ENCODE results near the gene TMEM185B.

The TMEM185B gene

GRCh38 chr2:120204945-120205670 lies 18.1 kb downstream of the TMEM185B start:
- H3K9me2 ChIP-seq (replicated peaks; ENCODE audit: insufficient read depth, low read length): no peaks in the 10 kb centered on the region
- H3K27me3 ChIP-seq (ENCODE audit: low read length): no peaks in the 10 kb centered on the region
- no peak overlapping the region for H3K27ac ChIP-seq (ENCODE audit: low read depth, low read length)
- H3K79me2 ChIP-seq (ENCODE audit: insufficient read depth, low read length): no peaks in the 10 kb centered on the region
- H3K9ac ChIP-seq (ENCODE audit: low read length): no peak overlapping the region
- H4K20me1 ChIP-seq (ENCODE audit: low read depth, low read length): no peaks in the 10 kb centered on the region
- H3K9me3 ChIP-seq (ENCODE audit: insufficient read depth, low read length): no peaks in the 10 kb centered on the region
- no peak overlapping the region for H3K4me2 ChIP-seq (ENCODE audit: low read depth, low read length, poor library complexity, severe bottlenecking)
- no peaks in the 10 kb centered on the region for H3K36me3 ChIP-seq (ENCODE audit: low read length)
- no peaks in the 10 kb centered on the region for H3F3A ChIP-seq (ENCODE audit: insufficient read depth)
- H2AFZ ChIP-seq (ENCODE audit: low read depth, low read length, severe bottlenecking): no peak overlapping the region
- H3K4me3 ChIP-seq (ENCODE audit: insufficient read depth, low read length, poor library complexity, severe bottlenecking): no peak overlapping the region
- no peak for TF ChIP-seq EZH2phosphoT487 (conservative IDR thresholded peaks at IDR 0.05; ENCODE audit: low read length)
- no peak for TF ChIP-seq CTCF (IDR thresholded peaks at IDR 0.05; ENCODE audit: insufficient read depth, low read length, poor library complexity, severe bottlenecking)

- H3K27ac ChIP-seq (ENCODE audit: low read depth, low read length): no peak overlapping the region
- no peaks in the 10 kb centered on the region for H3K36me3 ChIP-seq (ENCODE audit: low read length)
- H3K9me2 ChIP-seq (replicated peaks; ENCODE audit: insufficient read depth, low read length): no peaks in the 10 kb centered on the region
- no peaks in the 10 kb centered on the region for H3K27me3 ChIP-seq (ENCODE audit: low read length)
- H3K4me2 ChIP-seq (ENCODE audit: low read depth, low read length, poor library complexity, severe bottlenecking): no peak overlapping the region
- H4K20me1 ChIP-seq (ENCODE audit: low read depth, low read length): no peaks in the 10 kb centered on the region
- H2AFZ ChIP-seq (ENCODE audit: low read depth, low read length, severe bottlenecking): no peak overlapping the region
- H3K9ac ChIP-seq (ENCODE audit: low read length): no peak overlapping the region
- no peaks in the 10 kb centered on the region for H3K9me3 ChIP-seq (ENCODE audit: insufficient read depth, low read length)
- H3F3A ChIP-seq (ENCODE audit: insufficient read depth): no peaks in the 10 kb centered on the region
- no peaks in the 10 kb centered on the region for H3K79me2 ChIP-seq (ENCODE audit: insufficient read depth, low read length)
- no peak overlapping the region for H3K4me3 ChIP-seq (ENCODE audit: insufficient read depth, low read length, poor library complexity, severe bottlenecking)
- TF ChIP-seq EZH2phosphoT487 (conservative IDR thresholded peaks at IDR 0.05; ENCODE audit: low read length): no peak
- TF ChIP-seq CTCF (IDR thresholded peaks at IDR 0.05; ENCODE audit: insufficient read depth, low read length, poor library complexity, severe bottlenecking): no peak
These were observed 18.8 kb downstream of the TMEM185B start for GRCh38 chr2:120204417-120204816.

GRCh38 chr2:120204022-120204405 lies 19.2 kb downstream of the TMEM185B start:
- no peaks in the 10 kb centered on the region for H3K9me3 ChIP-seq (ENCODE audit: insufficient read depth, low read length)
- H3K36me3 ChIP-seq (ENCODE audit: low read length): no peaks in the 10 kb centered on the region
- H3K4me3 ChIP-seq (ENCODE audit: insufficient read depth, low read length, poor library complexity, severe bottlenecking): no peak overlapping the region
- no peaks in the 10 kb centered on the region for H3F3A ChIP-seq (ENCODE audit: insufficient read depth)
- no peak overlapping the region for H3K9ac ChIP-seq (ENCODE audit: low read length)
- no peak for TF ChIP-seq CTCF (IDR thresholded peaks at IDR 0.05; ENCODE audit: insufficient read depth, low read length, poor library complexity, severe bottlenecking)
- no peak for TF ChIP-seq EZH2phosphoT487 (conservative IDR thresholded peaks at IDR 0.05; ENCODE audit: low read length)
- no peak overlapping the region for H3K4me2 ChIP-seq (ENCODE audit: low read depth, low read length, poor library complexity, severe bottlenecking)
- no peaks in the 10 kb centered on the region for H3K9me2 ChIP-seq (replicated peaks; ENCODE audit: insufficient read depth, low read length)
- no peak overlapping the region for H2AFZ ChIP-seq (ENCODE audit: low read depth, low read length, severe bottlenecking)
- no peaks in the 10 kb centered on the region for H4K20me1 ChIP-seq (ENCODE audit: low read depth, low read length)
- H3K27me3 ChIP-seq (ENCODE audit: low read length): no peaks in the 10 kb centered on the region
- no peak overlapping the region for H3K27ac ChIP-seq (ENCODE audit: low read depth, low read length)
- no peaks in the 10 kb centered on the region for H3K79me2 ChIP-seq (ENCODE audit: insufficient read depth, low read length)
